ENCODE data around the gene RIIAD1. TPM values are rescaled to one million over a fixed set of nuclear protein-coding genes. Genes with fewer than 3 reads are reported as not detected.

Gene RIIAD1
- polyA plus RNA-seq, 1 of the 3 experiments (the other 2 are of a cell fraction): not detected

- DNase-seq: no peak
- H3F3A ChIP-seq (replicated peaks; ENCODE audit: insufficient read depth): peaks cover 21% of the 10 kb centered on the region
- H2AFZ ChIP-seq (ENCODE audit: low read depth): no peak overlapping the region
- TF ChIP-seq FOSL2 (IDR thresholded peaks at IDR 0.05; ENCODE audit: borderline replicate concordance, low read depth) (no peak), IRF3 (IDR thresholded peaks at IDR 0.05; ENCODE audit: low read depth, low read length) (no peak), MAX (IDR thresholded peaks at IDR 0.05; ENCODE audit: low read depth) (no peak), ZBTB33 (IDR thresholded peaks at IDR 0.05; ENCODE audit: borderline replicate concordance, low read depth) (no peak), CHD2 (IDR thresholded peaks at IDR 0.05; ENCODE audit: low read length, partially characterized antibody) (no peak), RAD21 (IDR thresholded peaks at IDR 0.05; ENCODE audit: low read length) (no peak), USF1 (IDR thresholded peaks at IDR 0.05; ENCODE audit: borderline replicate concordance, low read depth) (no peak), NRF1 (IDR thresholded peaks at IDR 0.05; ENCODE audit: low read depth, low read length) (no peak), JUND (IDR thresholded peaks at IDR 0.05) (no peak), EP300 (IDR thresholded peaks at IDR 0.05; ENCODE audit: borderline replicate concordance in 1 of 2, low read depth in 1 of 2, low read length in 1 of 2) (no peak), MXI1 (IDR thresholded peaks at IDR 0.05; ENCODE audit: low read depth, low read length) (no peak), TCF12 (IDR thresholded peaks at IDR 0.05) (no peak)
- no peaks in the 10 kb centered on the region for H3K27me3 ChIP-seq (ENCODE audit: insufficient read depth)
- no peak overlapping the region for H3K27ac ChIP-seq (ENCODE audit: low read depth in 2 of 2, low read length in 1 of 2)
- no peak overlapping the region for H3K4me2 ChIP-seq
- CTCF ChIA-PET: interaction anchor here (1.3 to 2.2 kb wide), 4 partner anchors 9 to 51 kb away, joined by 3 to 8 read pairs (median 6); no protein-coding TSS in a partner anchor
- no peaks in the 10 kb centered on the region for H4K20me1 ChIP-seq (ENCODE audit: insufficient read depth)
- peaks cover 14 to 30% of the 10 kb centered on the region in 2 experiments for H3K36me3 ChIP-seq (replicated peaks in 1 of 2; ENCODE audit: control insufficient read depth in 1 of 2, insufficient read depth in 2 of 2, low read length in 1 of 2)
- H3K9ac ChIP-seq: no peak overlapping the region
- H3K9me2 ChIP-seq: no peaks in the 10 kb centered on the region
- H3K9me3 ChIP-seq: no peaks in the 10 kb centered on the region
- H3K4me3 ChIP-seq (ENCODE audit: low read depth in 2 of 2, low read length in 1 of 2): no peak overlapping the region
- peaks cover 0 to 20% of the 10 kb centered on the region in 2 experiments; a peak in 3 of 4 replicates for H3K4me1 ChIP-seq (ENCODE audit: control insufficient read depth in 1 of 2, insufficient read depth in 2 of 2, low read depth in 1 of 2, low read length in 1 of 2)
- POLR2A ChIA-PET: no interaction called here
- WGBS (ENCODE audit: low lambda C conversion rate): 98% methylated on average over 2 of the region's 2 CpGs
- no peaks in the 10 kb centered on the region for H3K79me2 ChIP-seq (ENCODE audit: insufficient read depth)
These were observed 37.2 kb upstream of the RIIAD1 start for GRCh38 chr1:151684128-151684527.

- no peak overlapping the region for H2AFZ ChIP-seq (ENCODE audit: low read depth)
- H3K4me1 ChIP-seq (ENCODE audit: control insufficient read depth in 1 of 2, insufficient read depth in 2 of 2, low read depth in 1 of 2, low read length in 1 of 2): peaks cover 0 to 3% of the 10 kb centered on the region in 2 experiments; a peak in 2 of 4 replicates
- peaks cover 14 to 34% of the 10 kb centered on the region in 2 experiments for H3K36me3 ChIP-seq (replicated peaks in 1 of 2; ENCODE audit: control insufficient read depth in 1 of 2, insufficient read depth in 2 of 2, low read length in 1 of 2)
- POLR2A ChIA-PET: no interaction called here
- no peak overlapping the region for H3K27ac ChIP-seq (ENCODE audit: low read depth in 2 of 2, low read length in 1 of 2)
- no peaks in the 10 kb centered on the region for H3K79me2 ChIP-seq (ENCODE audit: insufficient read depth)
- 93% methylated on average over 2 of the region's 2 CpGs for whole genome bisulfite sequencing (ENCODE audit: low lambda C conversion rate)
- TF ChIP-seq TCF12 (IDR thresholded peaks at IDR 0.05): no peak
- no peak for TF ChIP-seq IRF3 (IDR thresholded peaks at IDR 0.05; ENCODE audit: low read depth, low read length)
- no peak for TF ChIP-seq EP300 (IDR thresholded peaks at IDR 0.05; ENCODE audit: borderline replicate concordance in 1 of 2, low read depth in 1 of 2, low read length in 1 of 2)
- no peak for TF ChIP-seq GABPA (IDR thresholded peaks at IDR 0.05; ENCODE audit: low read depth)
- no peak for TF ChIP-seq RFX5 (IDR thresholded peaks at IDR 0.05; ENCODE audit: low read length)
- no peak for TF ChIP-seq JUND (IDR thresholded peaks at IDR 0.05)
- TF ChIP-seq USF1 (IDR thresholded peaks at IDR 0.05; ENCODE audit: borderline replicate concordance, low read depth): no peak
- no peak for TF ChIP-seq MAX (IDR thresholded peaks at IDR 0.05; ENCODE audit: low read depth)
- no peak for TF ChIP-seq SMC3 (IDR thresholded peaks at IDR 0.05; ENCODE audit: low read depth, low read length)
- TF ChIP-seq MEF2A (IDR thresholded peaks at IDR 0.05; ENCODE audit: borderline replicate concordance, low read depth): no peak
- no peak for TF ChIP-seq SIN3A (IDR thresholded peaks at IDR 0.05; ENCODE audit: borderline replicate concordance, low read depth, low read length)
- TF ChIP-seq MXI1 (IDR thresholded peaks at IDR 0.05; ENCODE audit: low read depth, low read length): no peak
- no peak overlapping the region for H3K4me2 ChIP-seq
- H3K27me3 ChIP-seq (ENCODE audit: insufficient read depth): no peaks in the 10 kb centered on the region
- H3K4me3 ChIP-seq (ENCODE audit: low read depth in 2 of 2, low read length in 1 of 2): no peak overlapping the region
- CTCF ChIA-PET: interaction anchor here (1.0 kb wide), 1 partner anchor 35 kb away, joined by 3 read pairs; the partner anchor contains the start of gene RIIAD1
- no peak for DNase-seq
- no peaks in the 10 kb centered on the region for H3K9me3 ChIP-seq
- H4K20me1 ChIP-seq (ENCODE audit: insufficient read depth): no peaks in the 10 kb centered on the region
- no peak overlapping the region for H3K9ac ChIP-seq
- H3K9me2 ChIP-seq: no peaks in the 10 kb centered on the region
- H3F3A ChIP-seq (replicated peaks; ENCODE audit: insufficient read depth): peaks cover 4% of the 10 kb centered on the region
These were observed 34.8 kb upstream of the RIIAD1 start for GRCh38 chr1:151686561-151686960.

Data from SK-N-SH (cell line).